HUES48 (cell line): ENCODE data around the gene LRRC26.
"Not testable (repeated sequence)": the region's sequence is repeated elsewhere in the genome, so short reads cannot be mapped to it uniquely, and the experiment has no call there.

ENCODE experiments used
- H3K27ac ChIP-seq: one replicate; pipeline ENCODE4 v1.7.0; 2013; ENCODE audit warnings: low read depth, low read length, inconsistent platforms
- H3K27me3 ChIP-seq: 2 replicates; pipeline ENCODE4 v1.6.1; 2013; ENCODE audit warnings: mild to moderate bottlenecking, low read length; ENCODE audit not compliant: control insufficient read depth, insufficient read depth
- H3K36me3 ChIP-seq: 2 replicates; pipeline ENCODE4 v1.6.1; 2013; ENCODE audit warnings: low read length; ENCODE audit not compliant: control insufficient read depth, insufficient read depth
- H3K4me1 ChIP-seq: 2 replicates; pipeline ENCODE4 v1.6.1; 2013; ENCODE audit warnings: mild to moderate bottlenecking, low read length; ENCODE audit not compliant: control insufficient read depth, insufficient read depth
- H3K4me3 ChIP-seq: 2 replicates; pipeline ENCODE4 v1.5.1; 2013; ENCODE audit warnings: mild to moderate bottlenecking, low read depth, low read length
- H3K9ac ChIP-seq: 2 replicates; pipeline ENCODE4 v1.6.1; 2013; ENCODE audit warnings: mild to moderate bottlenecking, low read depth, low read length, moderate library complexity
- H3K9me3 ChIP-seq: 2 replicates; pipeline ENCODE4 v1.6.1; 2013; ENCODE audit warnings: low read length; ENCODE audit not compliant: control insufficient read depth, insufficient read depth

Gene LRRC26

DNA sequence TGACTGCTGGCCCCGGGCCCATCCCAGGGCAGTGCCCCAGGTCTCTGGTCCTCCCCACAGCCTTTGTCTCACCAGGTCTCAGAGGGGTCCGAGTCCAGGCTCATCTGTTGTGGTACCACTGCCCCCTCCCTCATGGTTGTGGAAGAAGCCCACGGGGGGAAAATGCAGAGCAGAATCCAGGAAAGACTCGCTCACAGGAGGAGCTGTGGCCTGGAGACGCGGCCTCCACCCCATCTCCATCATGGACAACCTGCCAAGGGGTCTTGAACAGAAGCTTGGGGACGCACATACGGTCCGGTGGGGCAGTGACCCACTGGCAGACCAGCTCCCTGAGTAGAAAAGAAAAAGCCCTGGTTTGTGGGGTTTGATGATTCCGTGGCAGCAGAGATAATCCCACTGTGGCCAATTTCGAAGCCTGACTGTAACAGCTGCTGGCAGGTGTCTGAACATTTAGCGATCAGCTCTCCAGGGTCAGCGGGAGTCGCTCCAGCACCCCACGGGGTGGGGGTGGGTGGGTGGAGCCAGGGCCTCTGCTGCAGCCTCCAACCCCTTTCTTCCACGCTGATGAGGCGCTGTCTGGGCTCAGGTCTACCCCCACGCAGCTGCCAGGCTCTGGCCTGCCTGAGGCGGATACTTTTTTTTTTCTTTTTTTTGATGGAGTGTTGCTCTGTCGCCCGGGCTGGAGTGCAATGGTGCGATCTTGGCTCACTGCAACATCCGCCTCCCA lies 32.8 kb downstream of the LRRC26 start:
- Histone ChIP-seq H3K4me1 (peaks cover 4% of the 10 kb centered on the region; the same call in 1 of the 2 replicates), H3K27ac (no peak overlapping the region), H3K4me3 (no peak overlapping the region), H3K9ac (no peak overlapping the region), H3K36me3 (no peaks in the 10 kb centered on the region), H3K27me3 (peaks cover 66% of the 10 kb centered on the region), H3K9me3 (no peaks in the 10 kb centered on the region)

DNA sequence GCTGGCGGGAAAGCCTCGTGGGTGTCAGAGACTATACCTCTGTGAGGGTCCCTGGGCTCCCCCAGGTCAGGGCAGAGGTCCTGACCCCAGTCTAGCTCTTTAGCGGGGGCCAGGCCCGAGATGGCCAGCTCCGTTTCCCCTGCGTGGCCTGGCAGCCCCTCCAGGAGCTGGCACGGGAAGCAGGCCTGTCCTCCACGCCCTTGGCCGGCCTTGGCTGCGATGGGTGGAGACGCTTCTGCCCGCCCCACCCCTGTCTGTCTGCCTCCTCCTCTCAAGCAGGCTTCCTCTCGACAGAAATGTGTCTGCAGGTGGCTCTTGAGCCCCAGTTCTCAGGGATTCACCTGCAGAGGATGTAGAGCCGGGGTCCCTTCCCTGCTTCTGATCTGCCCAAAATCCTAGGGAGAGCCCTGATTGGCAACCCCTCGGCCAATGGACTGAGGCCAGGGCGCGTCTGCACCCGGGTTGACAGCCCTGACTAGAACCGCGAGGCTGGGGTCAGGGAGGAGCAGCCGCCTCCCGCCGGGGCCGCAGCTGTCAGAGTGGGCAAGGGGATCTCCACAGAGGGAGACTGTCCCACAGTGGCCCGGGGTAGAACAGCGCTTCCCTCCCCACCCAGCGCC lies 33.5 kb downstream of the LRRC26 start:
- Histone ChIP-seq H3K4me3 (no peak overlapping the region), H3K27ac (no peak overlapping the region), H3K9ac (no peak overlapping the region), H3K4me1 (peaks cover 4% of the 10 kb centered on the region; the same call in 1 of the 2 replicates), H3K36me3 (no peaks in the 10 kb centered on the region), H3K27me3 (peaks cover 60% of the 10 kb centered on the region), H3K9me3 (no peaks in the 10 kb centered on the region)

DNA sequence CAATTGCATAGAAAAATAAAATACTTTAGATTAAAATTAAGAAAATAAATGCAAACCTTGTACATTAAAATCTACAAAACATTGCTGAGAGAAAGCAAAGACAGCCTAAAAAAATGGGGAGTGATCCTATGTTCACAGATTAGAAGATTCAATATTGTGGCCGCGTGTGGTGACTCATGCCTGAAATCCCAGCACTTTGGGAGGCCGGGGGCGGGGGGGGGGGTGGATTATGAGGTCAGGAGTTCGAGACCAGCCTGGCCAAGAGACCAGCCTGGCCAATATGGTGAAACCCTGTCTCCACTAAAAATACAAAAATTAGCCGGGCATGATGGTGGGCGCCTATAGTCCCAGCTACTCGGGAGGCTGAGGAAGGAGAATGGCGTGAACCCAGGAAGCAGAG lies 34.7 kb downstream of the LRRC26 start:
- H3K4me1 ChIP-seq, H3K36me3 ChIP-seq, H3K9me3 ChIP-seq, H3K27ac ChIP-seq, H3K9ac ChIP-seq, H3K4me3 ChIP-seq: not testable (repeated sequence)
- H3K27me3 ChIP-seq, result peaks cover 53% of the 10 kb centered on the region

DNA sequence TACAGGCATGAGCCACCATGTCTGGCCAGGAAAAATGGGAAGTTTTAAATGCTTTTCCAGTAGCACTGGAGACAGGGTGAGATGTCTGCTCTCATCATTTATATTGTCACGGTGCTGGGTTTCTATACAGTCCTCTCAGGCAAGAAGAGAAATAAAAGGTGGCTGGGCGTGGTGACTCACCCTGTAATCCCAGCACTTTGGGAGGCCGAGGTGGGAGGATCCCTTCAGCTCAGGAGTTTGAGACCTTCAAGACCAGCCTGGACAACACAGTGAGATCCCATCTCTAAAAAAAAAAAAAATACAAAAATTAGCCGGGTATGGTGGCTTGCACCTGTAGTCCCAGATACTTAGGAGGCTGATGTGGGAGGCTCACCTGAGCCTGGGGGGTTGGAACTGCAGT lies 35.7 kb downstream of the LRRC26 start:
- H3K9me3 ChIP-seq, result no peaks in the 10 kb centered on the region
- H3K27me3 ChIP-seq, result peaks cover 43% of the 10 kb centered on the region

GRCh38 chr9:137130176-137130755 lies 39.6 kb downstream of the LRRC26 start:
- H3K9ac ChIP-seq, result no peak overlapping the region
- peaks cover 6% of the 10 kb centered on the region for H3K4me1 ChIP-seq
- peaks cover 7% of the 10 kb centered on the region for H3K27me3 ChIP-seq
- no peaks in the 10 kb centered on the region for H3K9me3 ChIP-seq
- no peaks in the 10 kb centered on the region for H3K36me3 ChIP-seq
- peak overlapping the region; percentile 81 for H3K4me3 ChIP-seq
- no peak overlapping the region for H3K27ac ChIP-seq

More for the DNA sequence above, 35.7 kb downstream of the LRRC26 start:
- Histone ChIP-seq H3K36me3 (no peaks in the 10 kb centered on the region), H3K4me3 (no peak overlapping the region), H3K27ac (no peak overlapping the region), H3K4me1 (peaks cover 4% of the 10 kb centered on the region; the same call in 1 of the 2 replicates), H3K9ac (no peak overlapping the region)

DNA sequence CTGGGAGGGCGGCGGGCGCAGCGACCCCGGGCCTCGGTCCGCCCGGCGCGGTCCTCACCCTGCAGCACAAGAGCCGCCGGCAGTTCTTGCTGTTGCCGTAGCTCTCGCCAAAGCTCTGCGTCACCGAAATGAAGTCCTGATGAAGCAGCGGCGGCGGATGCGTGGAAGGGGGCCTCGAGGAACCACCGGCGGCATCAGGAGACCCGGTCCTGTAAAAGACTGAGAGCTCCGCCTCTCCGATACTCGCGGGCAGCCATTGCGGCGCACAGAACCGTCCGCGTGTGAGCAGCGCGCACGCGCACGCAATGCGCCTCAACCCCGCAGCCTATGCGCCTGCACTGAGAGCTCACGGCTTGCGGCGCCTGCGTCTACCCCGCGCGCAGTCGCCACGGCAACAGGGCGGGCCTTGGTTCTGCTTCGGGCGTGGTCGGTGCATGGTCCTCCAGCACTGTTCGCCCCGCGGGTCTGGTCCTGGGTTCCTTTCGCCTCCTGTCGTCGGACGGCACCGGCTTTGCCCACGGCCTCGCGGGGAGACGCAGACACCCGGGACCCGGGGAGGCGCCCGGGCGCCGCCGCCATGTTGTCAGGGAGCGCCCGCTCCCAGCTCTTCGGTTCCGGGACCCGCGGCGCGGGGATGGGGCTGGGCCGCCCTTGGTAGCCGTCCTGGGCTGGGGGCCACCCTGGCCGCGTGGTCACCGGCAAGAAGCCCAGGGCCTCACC lies 40.2 kb downstream of the LRRC26 start:
- peak overlapping the region; percentile 6 for H3K27ac ChIP-seq
- H3K36me3 ChIP-seq, result no peaks in the 10 kb centered on the region
- H3K9me3 ChIP-seq, result no peaks in the 10 kb centered on the region
- peak overlapping the region; percentile 81 for H3K4me3 ChIP-seq
- H3K9ac ChIP-seq, result peak overlapping the region; percentile 63
- peaks cover 7% of the 10 kb centered on the region for H3K27me3 ChIP-seq
- H3K4me1 ChIP-seq, result peaks cover 6% of the 10 kb centered on the region

GRCh38 chr9:137128862-137129455 lies 40.9 kb downstream of the LRRC26 start:
- H3K4me1 ChIP-seq, result peaks cover 6% of the 10 kb centered on the region
- H3K9ac ChIP-seq, result peak overlapping the region; percentile 63
- peak overlapping the region; percentile 6 for H3K27ac ChIP-seq
- no peaks in the 10 kb centered on the region for H3K9me3 ChIP-seq
- H3K36me3 ChIP-seq, result no peaks in the 10 kb centered on the region
- peak overlapping the region; percentile 81 for H3K4me3 ChIP-seq
- peaks cover 5% of the 10 kb centered on the region for H3K27me3 ChIP-seq

DNA sequence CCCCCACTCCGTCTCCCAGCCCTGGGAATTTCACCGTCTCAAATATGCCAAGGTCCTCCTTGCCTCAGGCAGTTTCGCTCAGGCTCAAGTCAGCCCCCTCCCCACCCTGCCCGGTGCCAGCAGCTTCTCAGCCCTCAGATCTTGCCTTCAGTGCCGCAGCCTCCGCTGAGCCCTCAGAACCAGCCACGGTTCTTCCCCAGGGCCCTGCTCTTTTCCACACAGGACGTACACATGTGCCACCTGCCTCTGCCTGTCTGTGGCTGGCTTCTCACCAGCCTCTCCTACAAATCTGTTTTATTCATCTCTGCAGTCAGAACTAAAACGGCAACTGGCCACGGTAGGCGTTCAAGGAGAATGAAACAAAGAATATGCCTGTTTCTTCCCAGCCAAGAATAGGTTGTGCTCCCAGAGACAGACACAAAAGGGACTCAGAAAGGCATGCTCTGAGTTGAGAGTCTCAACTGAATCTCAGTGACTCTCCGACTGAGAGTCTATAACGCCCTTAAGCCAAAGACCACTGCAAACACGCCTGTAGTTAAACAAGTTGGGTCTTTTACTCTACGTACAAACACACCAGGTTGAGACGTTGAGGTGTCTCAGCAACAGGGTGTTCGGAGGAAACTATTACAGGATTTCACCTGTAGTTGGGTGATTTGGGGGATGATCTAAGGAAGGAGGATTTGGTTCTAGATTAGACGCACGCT lies 41.5 kb downstream of the LRRC26 start:
- Histone ChIP-seq H3K9me3 (no peaks in the 10 kb centered on the region), H3K27me3 (peaks cover 5% of the 10 kb centered on the region), H3K4me1 (peaks cover 6% of the 10 kb centered on the region), H3K4me3 (peak overlapping the region; percentile 81), H3K36me3 (no peaks in the 10 kb centered on the region), H3K27ac (no peak overlapping the region), H3K9ac (no peak overlapping the region; the same call in 1 of the 2 replicates)

GRCh38 chr9:137127301-137128157 lies 42.3 kb downstream of the LRRC26 start:
- peaks cover 5% of the 10 kb centered on the region for H3K27me3 ChIP-seq
- no peak overlapping the region for H3K4me3 ChIP-seq
- H3K9me3 ChIP-seq, result no peaks in the 10 kb centered on the region
- H3K4me1 ChIP-seq, result peaks cover 6% of the 10 kb centered on the region
- H3K27ac ChIP-seq, result peak overlapping the region; percentile 42
- H3K36me3 ChIP-seq, result no peaks in the 10 kb centered on the region
- H3K9ac ChIP-seq, result no peak overlapping the region
